ENCODE measurements around the gene PRKN.

DNA sequence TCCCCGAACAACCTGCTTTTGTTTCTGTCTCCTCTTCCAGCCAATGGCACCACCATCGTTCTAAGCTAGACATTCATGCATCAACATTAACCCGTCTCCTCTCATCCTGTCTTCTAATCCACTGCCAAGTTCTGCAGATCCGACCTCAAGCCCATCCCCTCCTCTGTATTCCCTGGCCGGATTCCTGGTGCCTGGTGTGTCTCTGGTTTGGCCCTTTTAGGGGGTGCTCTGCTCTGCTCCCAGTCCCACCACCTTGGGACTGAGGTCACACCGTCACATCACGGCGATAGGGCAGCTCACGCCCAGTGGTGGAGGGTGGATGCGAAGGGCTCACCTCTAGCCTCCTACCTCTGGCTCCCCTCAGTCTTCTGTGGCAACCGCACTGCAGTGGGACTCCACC, 1351.2 kb downstream of the PRKN start:
- TF ChIP-seq, protein P1, sequence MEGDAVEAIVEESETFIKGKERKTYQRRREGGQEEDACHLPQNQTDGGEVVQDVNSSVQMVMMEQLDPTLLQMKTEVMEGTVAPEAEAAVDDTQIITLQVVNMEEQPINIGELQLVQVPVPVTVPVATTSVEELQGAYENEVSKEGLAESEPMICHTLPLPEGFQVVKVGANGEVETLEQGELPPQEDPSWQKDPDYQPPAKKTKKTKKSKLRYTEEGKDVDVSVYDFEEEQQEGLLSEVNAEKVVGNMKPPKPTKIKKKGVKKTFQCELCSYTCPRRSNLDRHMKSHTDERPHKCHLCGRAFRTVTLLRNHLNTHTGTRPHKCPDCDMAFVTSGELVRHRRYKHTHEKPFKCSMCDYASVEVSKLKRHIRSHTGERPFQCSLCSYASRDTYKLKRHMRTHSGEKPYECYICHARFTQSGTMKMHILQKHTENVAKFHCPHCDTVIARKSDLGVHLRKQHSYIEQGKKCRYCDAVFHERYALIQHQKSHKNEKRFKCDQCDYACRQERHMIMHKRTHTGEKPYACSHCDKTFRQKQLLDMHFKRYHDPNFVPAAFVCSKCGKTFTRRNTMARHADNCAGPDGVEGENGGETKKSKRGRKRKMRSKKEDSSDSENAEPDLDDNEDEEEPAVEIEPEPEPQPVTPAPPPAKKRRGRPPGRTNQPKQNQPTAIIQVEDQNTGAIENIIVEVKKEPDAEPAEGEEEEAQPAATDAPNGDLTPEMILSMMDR (IDR thresholded peaks at IDR 0.05; ENCODE audit: insufficient read depth, low read depth, low read length): no peak
- no peak for TF ChIP-seq EZH2 (IDR thresholded peaks at IDR 0.05; ENCODE audit: insufficient read depth, low read length)
